HTERT RPE-1 (cell line): ENCODE measurements around the gene IMMP2L.

Source experiments
- in situ Hi-C: fragments of 300-500 bp; cut with MboI; formaldehyde crosslinking; loops from 4 replicates; pipeline ENCODE4 v1.14.3; 2020; ENCODE audit warnings: low sequenced_read_pairs

Gene IMMP2L

GRCh38 chr7:110898516-110898915, 663.8 kb downstream of the IMMP2L start:
- in situ Hi-C loops, result no loop called here

GRCh38 chr7:110897538-110897937, 664.8 kb downstream of the IMMP2L start:
- in situ Hi-C loops, result no loop called here

GRCh38 chr7:110894111-110894510, 668.2 kb downstream of the IMMP2L start:
- in situ Hi-C loops, result no loop called here

GRCh38 chr7:110891197-110891596, 671.1 kb downstream of the IMMP2L start:
- in situ Hi-C loops, result no loop called here

GRCh38 chr7:110890101-110890500, 672.2 kb downstream of the IMMP2L start:
- in situ Hi-C loops, result no loop called here

- in situ Hi-C loops, result no loop called here
These were observed 673.0 kb downstream of the IMMP2L start for GRCh38 chr7:110889335-110889734.

GRCh38 chr7:110888641-110889040, 673.7 kb downstream of the IMMP2L start:
- in situ Hi-C loops, result no loop called here

- in situ Hi-C loops, result no loop called here
These were observed 676.8 kb downstream of the IMMP2L start for GRCh38 chr7:110885474-110885873.

GRCh38 chr7:110881721-110882120, 680.6 kb downstream of the IMMP2L start:
- in situ Hi-C loops, result no loop called here

GRCh38 chr7:110880971-110881370, 681.3 kb downstream of the IMMP2L start:
- in situ Hi-C loops, result no loop called here

- in situ Hi-C loops, result no loop called here
These were observed 685.3 kb downstream of the IMMP2L start for GRCh38 chr7:110877016-110877415.

GRCh38 chr7:110875346-110875745, 686.9 kb downstream of the IMMP2L start:
- in situ Hi-C loops, result no loop called here

GRCh38 chr7:110871856-110872255, 690.4 kb downstream of the IMMP2L start:
- in situ Hi-C loops, result no loop called here

- in situ Hi-C loops, result no loop called here
These were observed 691.4 kb downstream of the IMMP2L start for GRCh38 chr7:110870926-110871325.

- in situ Hi-C loops, result no loop called here
These were observed 693.8 kb downstream of the IMMP2L start for GRCh38 chr7:110868458-110868857.

- in situ Hi-C loops, result no loop called here
These were observed 694.5 kb downstream of the IMMP2L start for GRCh38 chr7:110867771-110868170.

GRCh38 chr7:110863258-110863657, 699.0 kb downstream of the IMMP2L start:
- in situ Hi-C loops, result no loop called here

GRCh38 chr7:110861163-110861562, 701.1 kb downstream of the IMMP2L start:
- in situ Hi-C loops, result no loop called here

GRCh38 chr7:110857106-110857505, 705.2 kb downstream of the IMMP2L start:
- in situ Hi-C loops, result no loop called here

GRCh38 chr7:110856704-110857103, 705.6 kb downstream of the IMMP2L start:
- in situ Hi-C loops, result no loop called here

- in situ Hi-C loops, result no loop called here
These were observed 707.6 kb downstream of the IMMP2L start for GRCh38 chr7:110854651-110855050.

- in situ Hi-C loops, result no loop called here
These were observed 708.1 kb downstream of the IMMP2L start for GRCh38 chr7:110854166-110854565.

- in situ Hi-C loops, result no loop called here
These were observed 709.0 kb downstream of the IMMP2L start for GRCh38 chr7:110853263-110853662.
